HepG2 (cell line): ENCODE results near the gene TMEM14B. TPM values are rescaled to one million over a fixed set of nuclear protein-coding genes. Genes with fewer than 3 reads are reported as not detected.
A peak's percentile ranks its signal among the peaks of the same experiment; 100 is the strongest.

ENCODE experiments used
- ADNP ChIP-seq: sonication (generic); formaldehyde crosslinking; IDR thresholded peaks from 2 replicates; pipeline ENCODE4 v1.4.0; 2020; ENCODE audit warnings: missing genetic modification reagents
- CSRNP2 ChIP-seq: sonication (generic); formaldehyde crosslinking; conservative IDR thresholded peaks from 2 replicates; pipeline ENCODE4 v1.8.0; 2022; ENCODE audit warnings: low read depth, missing genetic modification reagents
- GLMP ChIP-seq: sonication (generic); formaldehyde crosslinking; IDR thresholded peaks from 2 replicates; pipeline ENCODE4 v1.9.0; 2021; ENCODE audit warnings: missing genetic modification reagents, mild to moderate bottlenecking, borderline replicate concordance
- HIC2 ChIP-seq: sonication (generic); formaldehyde crosslinking; IDR thresholded peaks from 2 replicates; pipeline ENCODE4 v1.9.0; 2022; ENCODE audit warnings: low read depth, missing genetic modification reagents
- ISL2 ChIP-seq: sonication (generic); formaldehyde crosslinking; IDR thresholded peaks from 2 replicates; pipeline ENCODE4 v1.5.0; 2020; ENCODE audit warnings: missing genetic modification reagents
- MEF2D ChIP-seq: sonication (generic); formaldehyde crosslinking; IDR thresholded peaks from 2 replicates; pipeline ENCODE4 v1.5.1; 2020; ENCODE audit warnings: mild to moderate bottlenecking, missing genetic modification reagents
- NR1H2 ChIP-seq: sonication (generic); formaldehyde crosslinking; IDR thresholded peaks from 2 replicates; pipeline ENCODE4 v1.8.1; 2022; ENCODE audit warnings: low read depth, missing genetic modification reagents, borderline replicate concordance
- REPIN1 ChIP-seq: sonication (generic); formaldehyde crosslinking; IDR thresholded peaks from 2 replicates; pipeline ENCODE4 v1.8.0; 2022; ENCODE audit warnings: missing genetic modification reagents, low read depth, mild to moderate bottlenecking, borderline replicate concordance
- RORA ChIP-seq: sonication (generic); formaldehyde crosslinking; IDR thresholded peaks from 2 replicates; pipeline ENCODE4 v1.5.0; 2020; ENCODE audit warnings: mild to moderate bottlenecking, missing genetic modification reagents, moderate library complexity
- SP1 ChIP-seq, 2 experiments: fragments of 450-650 bp in 1 of 2; sonication (generic) in 1 of 2; formaldehyde crosslinking in 1 of 2; IDR thresholded peaks; 2 replicates each; pipeline versions ENCODE4 v1.4.0 to v1.6.1; 2016 to 2020; ENCODE audit warnings: missing genetic modification reagents in 1 of 2
- USF2 ChIP-seq, 2 experiments: sonication (generic) in 1 of 2; formaldehyde crosslinking in 1 of 2; IDR thresholded peaks; 2 replicates each; pipeline versions ENCODE4 v1.5.1 to v1.6.1; 2011 to 2020; ENCODE audit warnings: borderline replicate concordance in 1 of 2, low read depth in 1 of 2, low read length in 1 of 2, mild to moderate bottlenecking in 1 of 2, missing genetic modification reagents in 1 of 2, moderate library complexity in 1 of 2
- ZFP62 ChIP-seq: sonication (generic); formaldehyde crosslinking; IDR thresholded peaks from 2 replicates; pipeline ENCODE4 v1.4.0; 2020; ENCODE audit warnings: missing genetic modification reagents
- ZNF513 ChIP-seq: sonication (generic); formaldehyde crosslinking; conservative IDR thresholded peaks from 2 replicates; pipeline ENCODE4 v1.5.0; 2020; ENCODE audit warnings: missing genetic modification reagents
- ZNF781 ChIP-seq: sonication (generic); formaldehyde crosslinking; IDR thresholded peaks from 2 replicates; pipeline ENCODE4 v1.5.1; 2020; ENCODE audit warnings: borderline replicate concordance, mild to moderate bottlenecking, missing genetic modification reagents; ENCODE audit errors: not compliant biosample characterization
- ZNF841 ChIP-seq: sonication (generic); formaldehyde crosslinking; IDR thresholded peaks from 2 replicates; pipeline ENCODE4 v1.8.1; 2023; ENCODE audit warnings: missing genetic modification reagents, borderline replicate concordance
- polyA plus RNA-seq, 8 experiments: library from polyadenylated mRNA; depleted of rRNA in 3 of 8; stranded (reverse) in 7 of 8; unstranded in 1 of 8; fragments of >200 nt; fragmentation: Illumina TruSeq in 4 of 8; extraction: Trizol in 4 of 8; gene quantifications; 2 replicates each; pipeline versions ENCODE4 v1.2.1 to v1.2.3, GENCODE V29; 2011 to 2016; ENCODE audit warnings: low read depth in 4 of 8, missing spikeins in 1 of 8, mixed read lengths in 1 of 8; ENCODE audit not compliant: insufficient read depth in 1 of 8
- total RNA-seq, 5 experiments: library from RNA; depleted of rRNA; stranded (reverse); fragments of >200 nt; fragmentation: Illumina TruSeq; extraction: Trizol; gene quantifications; 2 replicates each; pipeline ENCODE4 v1.2.3, GENCODE V29; 2016; ENCODE audit warnings: low read depth in 1 of 5

TMEM14B gene
- total and polyA plus RNA-seq, 2 of the 13 experiments (the other 11 are each of a cell fraction or from before 2014, with no cell fraction given): 133 to 200 TPM

- TF ChIP-seq HIC2 (CRISPR knock-in tag): no peak
- TF ChIP-seq REPIN1: peak; percentile 80; the same call in 1 of the 2 replicates
- TF ChIP-seq USF2 (IDR thresholded peaks at IDR 0.05; ENCODE audit: low read depth, low read length): peak; percentile 88
- peak; percentile 96 for TF ChIP-seq USF2 (CRISPR knock-in tag; IDR thresholded peaks at IDR 0.05; ENCODE audit: borderline replicate concordance)
- TF ChIP-seq NR1H2 (CRISPR knock-in tag): no peak
- no peak for TF ChIP-seq SP1 (IDR thresholded peaks at IDR 0.05)
- peak; percentile 68 for TF ChIP-seq SP1 (CRISPR knock-in tag; IDR thresholded peaks at IDR 0.05)
- TF ChIP-seq GLMP (CRISPR knock-in tag): no peak
- TF ChIP-seq CSRNP2 (CRISPR knock-in tag): no peak
- peak; percentile 90 for TF ChIP-seq ZNF781 (CRISPR knock-in tag)
- peak; percentile 77 for TF ChIP-seq ISL2
- TF ChIP-seq ZFP62: no peak; the same call in 1 of the 2 replicates
- no peak for TF ChIP-seq ADNP (CRISPR knock-in tag)
- no peak for TF ChIP-seq ZNF513 (CRISPR knock-in tag)
- TF ChIP-seq MEF2D (CRISPR knock-in tag): peak; percentile 97
- no peak for TF ChIP-seq RORA
- no peak for TF ChIP-seq ZNF841
These were observed 24.6 kb upstream of the TMEM14B start, which contains the start of gene TMEM14C (continued) for GRCh38 chr6:10722820-10723566.
